ENCODE data around the gene FBP2.

- TF ChIP-seq POLR2AphosphoS5 (IDR thresholded peaks at IDR 0.05) (no peak), CTCF (IDR thresholded peaks at IDR 0.05) (no peak), POLR2A (IDR thresholded peaks at IDR 0.05) (no peak)
Measured at GRCh38 chr9:94586316-94586715, 7.3 kb downstream of the FBP2 start.
